Neural progenitor cell (in vitro differentiated cells): ENCODE measurements around the gene PLIN3. TPM values are rescaled to one million over a fixed set of nuclear protein-coding genes. Genes with fewer than 3 reads are reported as not detected.
A peak's percentile ranks its signal among the peaks of the same experiment; 100 is the strongest.

Source experiments
- DNase-seq: peaks from one replicate; pipeline ENCODE4 v3.0.0-alpha.2; 2016; ENCODE audit warnings: low spot score
- H2AFZ ChIP-seq: fragments of 200-600 bp; sonication (generic); replicated peaks from 2 replicates; pipeline ENCODE4 v1.6.1; 2016; ENCODE audit warnings: antibody characterized with exemption
- H3F3A ChIP-seq: fragments of 200-600 bp; sonication (generic); 2 replicates; pipeline ENCODE4 v1.6.1; 2016; ENCODE audit warnings: antibody characterized with exemption, low read depth
- H3K27ac ChIP-seq: fragments of 200-600 bp; sonication (generic); 2 replicates; pipeline ENCODE4 v1.5.1; 2016; ENCODE audit warnings: mild to moderate bottlenecking
- H3K27me3 ChIP-seq: fragments of 200-600 bp; sonication (generic); 2 replicates; pipeline ENCODE4 v1.6.1; 2016; ENCODE audit warnings: mild to moderate bottlenecking, moderate library complexity
- H3K36me3 ChIP-seq: fragments of 200-600 bp; sonication (generic); 2 replicates; pipeline ENCODE4 v1.5.1; 2016
- H3K4me1 ChIP-seq: fragments of 200-600 bp; sonication (generic); 2 replicates; pipeline ENCODE4 v1.6.1; 2016; ENCODE audit warnings: mixed run types
- H3K4me2 ChIP-seq: fragments of 200-600 bp; sonication (generic); 2 replicates; pipeline ENCODE4 v1.6.1; 2016
- H3K4me3 ChIP-seq: fragments of 200-600 bp; sonication (generic); 2 replicates; pipeline ENCODE4 v1.5.1; 2016
- H3K79me2 ChIP-seq: fragments of 200-600 bp; sonication (generic); 2 replicates; pipeline ENCODE4 v1.6.1; 2016; ENCODE audit warnings: low read depth
- H3K9ac ChIP-seq: fragments of 200-600 bp; sonication (generic); 2 replicates; pipeline ENCODE4 v1.6.1; 2016
- H3K9me3 ChIP-seq: fragments of 200-600 bp; sonication (generic); 2 replicates; pipeline ENCODE4 v1.5.1; 2016; ENCODE audit warnings: low read depth
- H4K20me1 ChIP-seq: fragments of 200-600 bp; sonication (generic); 2 replicates; pipeline ENCODE4 v1.6.1; 2016; ENCODE audit warnings: low read depth
- H3K27ac Mint-ChIP-seq: 3 replicates; pipeline ENCODE4 v1.8.0; 2021; ENCODE audit warnings: mixed read lengths
- H3K27me3 Mint-ChIP-seq: 2 replicates; pipeline ENCODE4 v1.8.0; 2022; ENCODE audit warnings: low read depth, mild to moderate bottlenecking, inconsistent platforms, moderate library complexity, mixed read lengths; ENCODE audit not compliant: insufficient read depth
- H3K36me3 Mint-ChIP-seq: 3 replicates; pipeline ENCODE4 v1.8.0; 2021; ENCODE audit warnings: mixed read lengths
- H3K4me1 Mint-ChIP-seq: 3 replicates; pipeline ENCODE4 v1.8.0; 2021; ENCODE audit warnings: mixed read lengths
- H3K4me3 Mint-ChIP-seq: 3 replicates; pipeline ENCODE4 v1.8.0; 2021; ENCODE audit warnings: mild to moderate bottlenecking, moderate library complexity, mixed read lengths
- H3K9me3 Mint-ChIP-seq: 3 replicates; pipeline ENCODE4 v1.8.0; 2020; ENCODE audit warnings: mixed read lengths
- CTCF ChIP-seq: fragments of 200-600 bp; sonication (generic); IDR thresholded peaks from 2 replicates; pipeline ENCODE4 v1.5.1; 2017; ENCODE audit warnings: antibody characterized with exemption, mild to moderate bottlenecking
- EZH2 ChIP-seq: fragments of 200-600 bp; sonication (generic); IDR thresholded peaks from 2 replicates; pipeline ENCODE4 v1.6.1; 2017; ENCODE audit warnings: antibody characterized with exemption, mild to moderate bottlenecking, moderate library complexity
- EZH2phosphoT487 ChIP-seq: fragments of 200-600 bp; sonication (generic); IDR thresholded peaks from 2 replicates; pipeline ENCODE4 v1.6.1; 2017; ENCODE audit warnings: antibody characterized with exemption
- total RNA-seq: library from RNA; depleted of rRNA; stranded (reverse); fragments of >200 nt; gene quantifications from 2 replicates; pipeline ENCODE4 v1.2.3, GENCODE V29; 2015; ENCODE audit warnings: low replicate concordance

Gene PLIN3
- total RNA-seq, 1 donor from 2014 or later: 49.7 TPM

- H3K27ac ChIP-seq: no peak overlapping the region
- H3K36me3 Mint-ChIP-seq: no peaks in the 10 kb centered on the region
- H3K27ac Mint-ChIP-seq: no peak overlapping the region
- H3K4me3 ChIP-seq: peak overlapping the region; percentile 96
- peak overlapping the region; percentile 75 for H3K4me3 Mint-ChIP-seq
- H3K4me2 ChIP-seq: peak overlapping the region; percentile 96
- peaks cover 28% of the 10 kb centered on the region for H4K20me1 ChIP-seq
- peaks cover 23% of the 10 kb centered on the region for H3K4me1 ChIP-seq
- H3K4me1 Mint-ChIP-seq: peaks cover 31% of the 10 kb centered on the region
- peaks cover 8% of the 10 kb centered on the region for H3K27me3 Mint-ChIP-seq
- H3K36me3 ChIP-seq: no peaks in the 10 kb centered on the region
- no peak for TF ChIP-seq EZH2phosphoT487
- no peak for TF ChIP-seq CTCF
- no peak for TF ChIP-seq EZH2
- H3K79me2 ChIP-seq: peaks cover 39% of the 10 kb centered on the region
- peaks cover 4% of the 10 kb centered on the region for H3K27me3 ChIP-seq
- no peaks in the 10 kb centered on the region for H3K9me3 Mint-ChIP-seq
- no peak overlapping the region for H2AFZ ChIP-seq
- DNase-seq: no peak
- H3K9me3 ChIP-seq: no peaks in the 10 kb centered on the region
- H3K9ac ChIP-seq: no peak overlapping the region
- H3F3A ChIP-seq: peaks cover 32% of the 10 kb centered on the region
These were observed 41.3 kb upstream of the PLIN3 start for GRCh38 chr19:4908781-4909155.

- DNase-seq: no peak
- peak overlapping the region; percentile 75 for H3K4me3 Mint-ChIP-seq
- Histone ChIP-seq H4K20me1 (peaks cover 24% of the 10 kb centered on the region), H3F3A (peaks cover 32% of the 10 kb centered on the region), H3K4me2 (peak overlapping the region; percentile 96), H3K36me3 (no peaks in the 10 kb centered on the region), H3K79me2 (peaks cover 35% of the 10 kb centered on the region), H3K9me3 (no peaks in the 10 kb centered on the region), H2AFZ (no peak overlapping the region), H3K27me3 (peaks cover 4% of the 10 kb centered on the region), H3K9ac (no peak overlapping the region), H3K4me3 (no peak overlapping the region), H3K27ac (no peak overlapping the region), H3K4me1 (peaks cover 23% of the 10 kb centered on the region)
- H3K4me1 Mint-ChIP-seq: peaks cover 31% of the 10 kb centered on the region
- no peaks in the 10 kb centered on the region for H3K9me3 Mint-ChIP-seq
- no peaks in the 10 kb centered on the region for H3K36me3 Mint-ChIP-seq
- peaks cover 9% of the 10 kb centered on the region for H3K27me3 Mint-ChIP-seq
- H3K27ac Mint-ChIP-seq: peak overlapping the region; percentile 22
- TF ChIP-seq EZH2phosphoT487: no peak
- no peak for TF ChIP-seq EZH2
- no peak for TF ChIP-seq CTCF
These were observed 40.9 kb upstream of the PLIN3 start for GRCh38 chr19:4908360-4908759.

GRCh38 chr19:4906963-4907362 lies 39.5 kb upstream of the PLIN3 start:
- no peak overlapping the region for H3K9ac ChIP-seq
- H3K4me3 ChIP-seq: no peak overlapping the region
- no peak for DNase-seq
- peaks cover 4% of the 10 kb centered on the region for H3K27me3 ChIP-seq
- H3F3A ChIP-seq: peaks cover 32% of the 10 kb centered on the region
- Mint-ChIP-seq H3K9me3 (no peaks in the 10 kb centered on the region), H3K4me3 (no peak overlapping the region), H3K4me1 (peaks cover 25% of the 10 kb centered on the region), H3K36me3 (no peaks in the 10 kb centered on the region), H3K27ac (no peak overlapping the region), H3K27me3 (peaks cover 10% of the 10 kb centered on the region)
- H2AFZ ChIP-seq: no peak overlapping the region
- H4K20me1 ChIP-seq: peaks cover 10% of the 10 kb centered on the region
- H3K4me2 ChIP-seq: no peak overlapping the region
- peaks cover 23% of the 10 kb centered on the region for H3K4me1 ChIP-seq
- H3K36me3 ChIP-seq: no peaks in the 10 kb centered on the region
- no peak overlapping the region for H3K27ac ChIP-seq
- no peaks in the 10 kb centered on the region for H3K9me3 ChIP-seq
- TF ChIP-seq CTCF: no peak
- no peak for TF ChIP-seq EZH2
- TF ChIP-seq EZH2phosphoT487: no peak
- H3K79me2 ChIP-seq: peaks cover 21% of the 10 kb centered on the region
